Progenitor cell of endocrine pancreas (in vitro differentiated cells): ENCODE measurements around the gene SRPRB. TPM values are rescaled to one million over a fixed set of nuclear protein-coding genes. Genes with fewer than 3 reads are reported as not detected.

Experiments used
- DNase-seq: peaks from one replicate; pipeline ENCODE4 v3.0.0; 2021; ENCODE audit warnings: low spot score; ENCODE audit not compliant: unreplicated experiment
- H3K27ac Mint-ChIP-seq: 2 replicates; pipeline ENCODE4 v1.8.0; 2021; ENCODE audit warnings: mild to moderate bottlenecking, moderate library complexity, mixed read lengths
- H3K27me3 Mint-ChIP-seq: 2 replicates; pipeline ENCODE4 v1.8.0; 2021; ENCODE audit warnings: mixed read lengths
- H3K36me3 Mint-ChIP-seq: 2 replicates; pipeline ENCODE4 v1.8.0; 2022; ENCODE audit warnings: mixed read lengths; ENCODE audit not compliant: insufficient read depth
- H3K4me1 Mint-ChIP-seq: 2 replicates; pipeline ENCODE4 v1.8.0; 2021; ENCODE audit warnings: low read depth, mixed read lengths
- H3K4me3 Mint-ChIP-seq: 2 replicates; pipeline ENCODE4 v1.8.0; 2021; ENCODE audit warnings: low read depth, mild to moderate bottlenecking, moderate library complexity, mixed read lengths
- H3K9me3 Mint-ChIP-seq: 2 replicates; pipeline ENCODE4 v1.8.0; 2021; ENCODE audit warnings: low read depth, mixed read lengths
- total RNA-seq: library from RNA; stranded (reverse); gene quantifications from 2 replicates; pipeline ENCODE4 v1.2.1, GENCODE V29; 2021
- TF ChIP-seq, protein P1 (sequence below): fragments of 200-600 bp; sonication (generic); IDR thresholded peaks from one replicate; pipeline ENCODE4 v1.5.0; 2021; ENCODE audit warnings: antibody characterized with exemption, mild to moderate bottlenecking; ENCODE audit not compliant: unreplicated experiment

SRPRB gene
- total RNA-seq, 1 donor from 2014 or later = 38.2 TPM

DNA sequence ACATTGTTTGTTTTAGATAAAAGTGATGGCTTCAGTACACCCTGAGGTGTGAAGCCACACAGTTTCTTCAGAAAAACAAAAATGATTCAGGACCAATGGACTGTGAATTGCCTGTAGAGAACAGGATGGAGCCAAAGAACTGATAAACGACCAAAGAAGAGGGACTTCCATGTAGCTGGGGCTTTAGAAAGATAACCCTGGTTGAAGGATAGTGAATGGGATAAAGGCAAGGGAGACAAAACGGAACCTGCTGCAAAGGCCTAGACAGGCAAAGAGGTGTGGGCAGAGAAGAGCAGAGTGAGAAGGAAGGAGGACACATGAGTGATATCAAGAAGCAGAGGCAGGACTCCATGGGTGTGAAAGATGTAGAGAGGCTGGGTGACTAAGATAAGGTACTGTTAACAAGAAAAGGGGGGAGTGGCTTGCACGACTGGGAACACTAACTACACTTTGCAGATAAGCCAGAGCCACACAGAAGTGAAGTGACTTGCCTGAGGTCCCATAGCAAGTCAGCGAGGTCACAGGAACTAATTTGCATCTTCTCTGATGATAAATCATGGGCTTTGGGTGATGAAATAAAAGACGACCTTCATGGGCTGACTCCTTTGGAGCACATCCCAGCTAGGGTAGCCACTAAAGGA lies 45.8 kb downstream of the SRPRB start:
- DNase-seq = no peak
- H3K27me3 Mint-ChIP-seq = peaks cover 42% of the 10 kb centered on the region

DNA sequence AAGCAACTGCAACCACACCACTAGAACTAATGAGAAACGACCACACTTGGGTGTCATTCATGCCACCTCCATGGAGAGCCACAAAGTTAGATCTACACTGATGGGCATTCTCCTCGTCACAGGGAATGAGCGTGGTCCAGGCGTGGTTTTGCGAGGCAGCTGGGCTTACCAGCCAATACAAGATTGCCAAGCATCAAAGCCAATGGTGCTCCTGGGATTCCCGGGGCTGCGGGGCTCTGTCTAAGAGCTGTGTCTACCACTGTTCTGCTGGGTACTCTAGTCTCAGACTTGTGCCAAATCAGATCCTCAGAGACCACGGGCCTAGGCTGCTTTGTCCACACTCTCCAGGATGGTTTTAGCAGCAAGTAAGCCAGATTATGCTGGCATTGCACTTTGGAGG lies 46.3 kb downstream of the SRPRB start:
- Mint-ChIP-seq H3K27ac (no peak overlapping the region), H3K4me1 (peaks cover 4% of the 10 kb centered on the region), H3K36me3 (no peaks in the 10 kb centered on the region), H3K4me3 (no peak overlapping the region), H3K27me3 (peaks cover 40% of the 10 kb centered on the region), H3K9me3 (no peaks in the 10 kb centered on the region)
- TF ChIP-seq, protein P1, sequence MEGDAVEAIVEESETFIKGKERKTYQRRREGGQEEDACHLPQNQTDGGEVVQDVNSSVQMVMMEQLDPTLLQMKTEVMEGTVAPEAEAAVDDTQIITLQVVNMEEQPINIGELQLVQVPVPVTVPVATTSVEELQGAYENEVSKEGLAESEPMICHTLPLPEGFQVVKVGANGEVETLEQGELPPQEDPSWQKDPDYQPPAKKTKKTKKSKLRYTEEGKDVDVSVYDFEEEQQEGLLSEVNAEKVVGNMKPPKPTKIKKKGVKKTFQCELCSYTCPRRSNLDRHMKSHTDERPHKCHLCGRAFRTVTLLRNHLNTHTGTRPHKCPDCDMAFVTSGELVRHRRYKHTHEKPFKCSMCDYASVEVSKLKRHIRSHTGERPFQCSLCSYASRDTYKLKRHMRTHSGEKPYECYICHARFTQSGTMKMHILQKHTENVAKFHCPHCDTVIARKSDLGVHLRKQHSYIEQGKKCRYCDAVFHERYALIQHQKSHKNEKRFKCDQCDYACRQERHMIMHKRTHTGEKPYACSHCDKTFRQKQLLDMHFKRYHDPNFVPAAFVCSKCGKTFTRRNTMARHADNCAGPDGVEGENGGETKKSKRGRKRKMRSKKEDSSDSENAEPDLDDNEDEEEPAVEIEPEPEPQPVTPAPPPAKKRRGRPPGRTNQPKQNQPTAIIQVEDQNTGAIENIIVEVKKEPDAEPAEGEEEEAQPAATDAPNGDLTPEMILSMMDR = no peak
- no peak for DNase-seq

More for the DNA sequence above, 45.8 kb downstream of the SRPRB start:
- TF ChIP-seq, protein P1 = no peak
- Mint-ChIP-seq H3K9me3 (no peaks in the 10 kb centered on the region), H3K4me3 (no peak overlapping the region), H3K27ac (no peak overlapping the region), H3K36me3 (no peaks in the 10 kb centered on the region), H3K4me1 (peaks cover 4% of the 10 kb centered on the region)

DNA sequence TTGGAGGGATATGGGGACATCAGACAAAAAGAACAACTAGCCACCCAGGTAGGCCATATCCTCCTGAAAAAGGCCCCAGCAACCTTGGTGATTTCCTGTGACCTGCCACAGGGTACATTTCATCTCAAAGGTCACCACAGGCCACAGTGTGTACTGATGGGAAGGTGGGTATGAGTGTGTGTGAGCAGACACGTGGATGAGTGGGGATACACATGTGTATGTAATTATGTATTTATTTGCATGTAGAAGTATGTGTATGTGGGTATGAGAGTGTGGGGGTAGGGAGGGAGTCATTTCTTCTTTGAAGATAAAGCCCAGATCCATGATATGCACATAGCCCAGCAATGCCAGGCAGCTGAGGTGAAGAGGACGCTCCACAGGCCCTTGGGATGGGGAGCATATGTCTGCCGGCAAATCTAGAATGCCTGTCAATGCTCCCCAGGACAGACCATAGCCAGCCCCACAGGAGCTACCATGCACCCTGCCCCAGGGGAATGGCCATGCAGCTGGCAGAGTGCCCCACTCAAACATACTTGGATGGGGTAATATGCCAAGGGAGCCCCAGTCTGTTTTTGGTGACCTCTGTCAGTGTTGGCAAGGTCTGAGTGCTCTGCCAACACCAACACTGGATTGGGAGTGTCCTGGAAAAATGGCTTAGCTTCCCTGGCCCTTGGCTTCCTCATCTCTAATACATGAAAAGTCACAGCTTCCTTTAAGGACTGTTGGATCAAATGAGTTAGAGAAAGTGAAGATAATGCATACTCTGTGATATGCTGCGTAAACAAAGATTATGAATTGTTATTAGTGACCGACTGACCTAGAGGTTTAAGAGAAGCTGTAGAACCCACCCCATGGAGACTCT lies 47.7 kb downstream of the SRPRB start:
- H3K36me3 Mint-ChIP-seq = no peaks in the 10 kb centered on the region
- DNase-seq = no peak
- TF ChIP-seq, protein P1 = no peak
- peaks cover 4% of the 10 kb centered on the region for H3K4me1 Mint-ChIP-seq
- H3K27ac Mint-ChIP-seq = no peak overlapping the region
- no peaks in the 10 kb centered on the region for H3K9me3 Mint-ChIP-seq
- peaks cover 29% of the 10 kb centered on the region for H3K27me3 Mint-ChIP-seq
- H3K4me3 Mint-ChIP-seq = no peak overlapping the region

DNA sequence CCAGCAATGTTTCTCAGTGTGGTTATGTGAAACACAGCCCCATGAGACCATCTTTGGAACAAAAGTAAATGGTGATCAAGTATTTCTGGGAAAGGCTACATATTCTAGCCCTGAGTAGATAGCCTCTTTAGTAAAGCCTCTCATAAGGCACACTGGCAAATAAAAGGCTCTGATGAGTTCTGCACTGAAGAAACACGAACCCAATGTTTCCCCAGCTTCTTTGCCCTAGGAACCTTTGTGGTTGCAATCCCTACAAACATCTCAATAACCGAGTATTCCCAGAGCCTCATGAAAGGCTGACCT lies 48.3 kb downstream of the SRPRB start:
- Mint-ChIP-seq H3K27ac (no peak overlapping the region), H3K4me3 (no peak overlapping the region), H3K36me3 (no peaks in the 10 kb centered on the region), H3K4me1 (peaks cover 4% of the 10 kb centered on the region), H3K9me3 (no peaks in the 10 kb centered on the region), H3K27me3 (peaks cover 27% of the 10 kb centered on the region)
- DNase-seq = no peak
- TF ChIP-seq, protein P1 = no peak

DNA sequence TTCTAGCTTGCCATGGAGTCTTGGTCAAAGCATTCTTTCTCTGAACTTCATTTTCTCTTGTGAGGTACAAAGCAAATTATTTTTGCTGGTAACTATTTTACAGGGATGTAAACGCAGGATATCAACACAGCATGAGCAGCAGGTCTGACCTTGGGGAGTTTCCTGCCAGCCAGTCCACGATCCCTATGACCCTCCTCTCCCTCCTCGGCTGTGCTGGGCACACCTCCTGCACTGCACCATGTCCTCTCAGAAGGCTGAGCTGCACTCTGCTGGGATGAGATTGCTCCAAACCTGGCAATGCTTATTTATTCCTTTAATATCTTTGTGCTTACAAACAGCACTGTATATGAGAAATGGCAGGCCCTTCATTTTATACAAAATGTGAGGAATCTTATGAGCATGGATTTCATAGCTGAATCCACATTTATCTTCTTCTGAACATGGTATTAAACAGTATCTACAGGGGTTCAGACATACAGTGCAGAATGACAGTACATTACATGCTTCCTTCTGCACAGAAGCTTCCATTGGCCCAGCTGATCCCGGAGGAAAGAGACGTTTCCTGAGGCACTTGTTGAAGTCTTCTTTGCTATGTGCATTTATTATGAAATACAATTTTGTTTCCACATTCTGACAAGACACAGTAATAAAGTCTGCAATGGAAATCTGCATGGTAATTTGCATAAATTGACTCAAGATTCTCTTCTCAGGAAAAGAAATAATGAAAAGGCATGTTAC lies 48.8 kb downstream of the SRPRB start:
- Mint-ChIP-seq H3K27me3 (peaks cover 24% of the 10 kb centered on the region), H3K36me3 (no peaks in the 10 kb centered on the region), H3K4me3 (no peak overlapping the region), H3K9me3 (no peaks in the 10 kb centered on the region), H3K4me1 (peaks cover 4% of the 10 kb centered on the region), H3K27ac (no peak overlapping the region)
- no peak for DNase-seq
- TF ChIP-seq, protein P1 = no peak
